Ishikawa (cell line): ENCODE measurements around the gene CRAMP1.

Experiments used
- CEBPB ChIP-seq: IDR thresholded peaks from 2 replicates; pipeline ENCODE4 v1.6.1; 2012
- CREB1 ChIP-seq: IDR thresholded peaks from 2 replicates; pipeline ENCODE4 v1.6.1; 2012; ENCODE audit warnings: low read depth
- EGR1 ChIP-seq: IDR thresholded peaks from 2 replicates; pipeline ENCODE4 v1.6.1; 2012
- EP300 ChIP-seq: IDR thresholded peaks from 2 replicates; pipeline ENCODE4 v1.6.1; 2012; ENCODE audit warnings: borderline replicate concordance
- FOXM1 ChIP-seq: IDR thresholded peaks from 2 replicates; pipeline ENCODE4 v1.6.1; 2012; ENCODE audit warnings: low read depth, borderline replicate concordance
- MAX ChIP-seq: IDR thresholded peaks from 2 replicates; pipeline ENCODE4 v1.6.1; 2012
- NFIC ChIP-seq: IDR thresholded peaks from 2 replicates; pipeline ENCODE4 v1.6.1; 2012
- RAD21 ChIP-seq: IDR thresholded peaks from 2 replicates; pipeline ENCODE4 v1.6.1; 2012; ENCODE audit warnings: low read depth
- REST ChIP-seq: IDR thresholded peaks from 2 replicates; pipeline ENCODE4 v1.6.1; 2012; ENCODE audit warnings: low read depth, mild to moderate bottlenecking
- TAF1 ChIP-seq: IDR thresholded peaks from 2 replicates; pipeline ENCODE4 v1.6.1; 2012; ENCODE audit warnings: low read depth, mild to moderate bottlenecking
- TCF12 ChIP-seq: IDR thresholded peaks from 2 replicates; pipeline ENCODE4 v1.6.1; 2012; ENCODE audit warnings: low read depth
- TEAD4 ChIP-seq: IDR thresholded peaks from 2 replicates; pipeline ENCODE4 v1.6.1; 2012
- USF1 ChIP-seq: IDR thresholded peaks from 2 replicates; pipeline ENCODE4 v1.6.1; 2012
- YY1 ChIP-seq: IDR thresholded peaks from 2 replicates; pipeline ENCODE4 v1.6.1; 2012; ENCODE audit warnings: low read depth
- ZBTB7A ChIP-seq: IDR thresholded peaks from 2 replicates; pipeline ENCODE4 v1.6.1; 2012; ENCODE audit warnings: low read depth

The CRAMP1 gene

GRCh38 chr16:1632638-1632970, 20.4 kb downstream of the CRAMP1 start:
- TF ChIP-seq EGR1 (no peak), CEBPB (no peak), TCF12 (no peak), RAD21 (no peak), ZBTB7A (no peak), TAF1 (no peak), FOXM1 (no peak), USF1 (no peak), NFIC (no peak), TEAD4 (no peak)

- no peak for TF ChIP-seq FOXM1
- no peak for TF ChIP-seq EP300
- TF ChIP-seq TCF12 = no peak
- TF ChIP-seq TEAD4 = no peak
- no peak for TF ChIP-seq CREB1
- TF ChIP-seq YY1 = no peak
- no peak for TF ChIP-seq CEBPB
- no peak for TF ChIP-seq USF1
- no peak for TF ChIP-seq NFIC
- no peak for TF ChIP-seq MAX
- no peak for TF ChIP-seq ZBTB7A
- no peak for TF ChIP-seq RAD21
- TF ChIP-seq REST = no peak
- no peak for TF ChIP-seq EGR1
Observed at GRCh38 chr16:1633310-1633709, 21.1 kb downstream of the CRAMP1 start.

- TF ChIP-seq REST = no peak
- TF ChIP-seq TEAD4 = no peak
- TF ChIP-seq CEBPB = no peak
- no peak for TF ChIP-seq TCF12
- no peak for TF ChIP-seq ZBTB7A
- no peak for TF ChIP-seq RAD21
- no peak for TF ChIP-seq CREB1
- no peak for TF ChIP-seq FOXM1
- TF ChIP-seq NFIC = no peak
- no peak for TF ChIP-seq USF1
- no peak for TF ChIP-seq TAF1
- TF ChIP-seq EP300 = no peak
- no peak for TF ChIP-seq EGR1
- no peak for TF ChIP-seq YY1
- no peak for TF ChIP-seq MAX
Observed at GRCh38 chr16:1634541-1634940, 22.4 kb downstream of the CRAMP1 start.

GRCh38 chr16:1635070-1635469, 22.9 kb downstream of the CRAMP1 start:
- TF ChIP-seq CREB1 = no peak
- TF ChIP-seq RAD21 = no peak
- no peak for TF ChIP-seq EP300
- TF ChIP-seq FOXM1 = no peak
- no peak for TF ChIP-seq ZBTB7A

- TF ChIP-seq NFIC (no peak), TAF1 (no peak), CEBPB (no peak), FOXM1 (no peak), USF1 (no peak), CREB1 (no peak), TEAD4 (no peak), EGR1 (no peak), YY1 (no peak), MAX (no peak), TCF12 (no peak), ZBTB7A (no peak), EP300 (no peak), RAD21 (no peak), REST (no peak)
Observed at GRCh38 chr16:1637526-1637925, 25.4 kb downstream of the CRAMP1 start.
